Ascending aorta (tissue), 2 donors: ENCODE measurements around the gene VIPR2. TPM values are rescaled to one million over a fixed set of nuclear protein-coding genes. Genes with fewer than 3 reads are reported as not detected.
A peak's percentile ranks its signal among the peaks of the same experiment; 100 is the strongest.
"Not testable (repeated sequence)": the region's sequence is repeated elsewhere in the genome, so short reads cannot be mapped to it uniquely, and the experiment has no call there.

Source experiments
- DNase-seq, 2 donors: peaks; one replicate each; pipeline ENCODE4 v3.0.0-alpha.2; 2019; ENCODE audit warnings: low spot score in 2 of 2
- H3K27ac ChIP-seq, 2 donors: fragments of 200-600 bp; sonication (generic); one replicate each; pipeline ENCODE4 v1.5.1; 2016 to 2017; ENCODE audit warnings: mild to moderate bottlenecking in 1 of 2
- H3K27me3 ChIP-seq: fragments of 200-600 bp; sonication (generic); one replicate; pipeline ENCODE4 v1.5.1; 2017
- H3K36me3 ChIP-seq, 2 donors: fragments of 200-600 bp; sonication (generic); one replicate each; pipeline ENCODE4 v1.5.1; 2016
- H3K4me1 ChIP-seq, 2 donors: fragments of 200-600 bp; sonication (generic); one replicate each; pipeline ENCODE4 v1.5.1; 2016 to 2017; ENCODE audit warnings: mild to moderate bottlenecking in 1 of 2
- H3K4me3 ChIP-seq, 2 donors: fragments of 200-600 bp; sonication (generic); one replicate each; pipeline ENCODE4 v1.5.1; 2016 to 2017; ENCODE audit warnings: mild to moderate bottlenecking in 1 of 2
- H3K9me3 ChIP-seq, 2 donors: fragments of 200-600 bp; sonication (generic); one replicate each; pipeline ENCODE4 v1.5.1; 2016
- intact Hi-C: fragments of 100-400 bp; cut with DNase I; formaldehyde crosslinking; loops from one replicate; pipeline ENCODE4 v1.15.1; 2023
- total RNA-seq: library from RNA; depleted of rRNA; stranded (reverse); fragments of >200 nt; gene quantifications from one replicate; pipeline ENCODE4 v1.1.0, GENCODE V29; 2016
- TF ChIP-seq, protein P1 (sequence below), 3 experiments: fragments of 200-600 bp in 2 of 3; fragments of 450-650 bp in 1 of 3; sonication (generic) in 2 of 3; IDR thresholded peaks; one replicate each; pipeline ENCODE4 v1.5.1; 2016 to 2019; ENCODE audit warnings: antibody characterized with exemption in 3 of 3, mild to moderate bottlenecking in 1 of 3, moderate library complexity in 1 of 3

The VIPR2 gene
- total RNA-seq, 1 donor from 2014 or later, result 17.8 TPM

DNA sequence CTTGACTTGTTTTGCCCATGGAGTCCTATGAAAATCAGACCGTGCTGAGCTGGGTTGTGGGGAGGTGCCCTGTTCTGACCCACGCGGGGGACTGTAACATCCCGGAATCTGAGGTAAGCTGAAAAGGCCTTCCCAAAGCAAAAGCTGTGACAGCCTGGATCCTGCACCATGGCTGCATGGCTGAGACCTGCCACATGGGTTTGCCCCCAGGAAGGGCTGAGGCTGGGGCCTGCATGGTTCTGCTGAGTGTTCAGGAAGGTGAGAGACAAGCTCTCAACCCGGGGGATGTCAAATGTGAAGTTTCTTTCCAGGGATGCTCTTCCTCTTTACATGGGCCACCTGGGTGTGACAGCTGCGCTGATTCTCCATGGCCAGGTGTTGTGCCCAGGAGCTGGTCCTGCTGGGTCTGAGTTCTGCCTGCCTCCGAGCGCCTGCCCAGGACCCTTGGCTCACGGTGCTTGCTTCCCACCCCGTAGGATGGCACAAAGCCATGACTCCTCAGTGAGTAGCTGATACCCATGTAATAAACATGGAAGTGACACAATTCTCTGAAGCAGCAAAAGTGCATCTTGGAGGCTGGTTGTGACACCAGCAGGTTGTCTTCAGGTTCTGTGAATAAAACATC lies 58.3 kb downstream of the VIPR2 start:
- intact Hi-C loops, result no loop called here
- DNase-seq, result no peak

DNA sequence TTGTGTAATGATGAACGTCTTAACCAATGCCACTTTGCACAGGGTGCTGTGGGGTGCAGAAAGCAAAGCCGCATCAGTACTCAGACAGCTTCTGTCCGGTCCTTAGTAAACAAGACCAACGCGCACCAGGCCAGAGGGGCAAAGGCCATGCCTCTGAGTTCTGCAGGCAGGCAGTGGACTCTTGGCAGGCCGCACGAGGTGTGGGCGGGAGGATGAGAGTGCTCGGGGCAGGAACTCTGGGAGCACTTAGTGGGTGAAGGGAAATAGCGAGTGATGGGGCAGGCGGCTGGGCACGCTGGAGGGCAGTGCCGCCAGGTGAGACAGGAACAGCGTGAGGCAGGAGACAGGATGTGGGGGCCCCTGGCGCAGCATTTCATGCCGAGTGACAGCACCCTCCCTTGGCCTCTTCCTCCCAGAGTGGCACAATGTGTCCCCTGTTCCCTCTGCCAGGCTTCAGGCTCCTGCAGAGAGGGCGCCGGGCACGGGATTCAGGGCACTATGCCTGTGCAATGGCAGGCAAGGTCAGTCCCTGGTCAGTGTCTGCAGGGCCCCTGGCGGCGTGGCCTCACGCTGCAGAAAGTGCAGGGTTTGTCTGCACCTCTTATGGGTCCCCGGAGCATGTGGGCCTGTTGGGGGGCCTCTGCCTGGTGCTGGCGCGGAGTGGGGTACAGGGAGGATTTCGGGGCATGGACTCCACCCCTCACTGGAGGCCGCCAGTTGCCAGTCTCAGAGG lies 60.4 kb downstream of the VIPR2 start:
- H3K27ac ChIP-seq, result no peak overlapping the region
- TF ChIP-seq, protein P1, sequence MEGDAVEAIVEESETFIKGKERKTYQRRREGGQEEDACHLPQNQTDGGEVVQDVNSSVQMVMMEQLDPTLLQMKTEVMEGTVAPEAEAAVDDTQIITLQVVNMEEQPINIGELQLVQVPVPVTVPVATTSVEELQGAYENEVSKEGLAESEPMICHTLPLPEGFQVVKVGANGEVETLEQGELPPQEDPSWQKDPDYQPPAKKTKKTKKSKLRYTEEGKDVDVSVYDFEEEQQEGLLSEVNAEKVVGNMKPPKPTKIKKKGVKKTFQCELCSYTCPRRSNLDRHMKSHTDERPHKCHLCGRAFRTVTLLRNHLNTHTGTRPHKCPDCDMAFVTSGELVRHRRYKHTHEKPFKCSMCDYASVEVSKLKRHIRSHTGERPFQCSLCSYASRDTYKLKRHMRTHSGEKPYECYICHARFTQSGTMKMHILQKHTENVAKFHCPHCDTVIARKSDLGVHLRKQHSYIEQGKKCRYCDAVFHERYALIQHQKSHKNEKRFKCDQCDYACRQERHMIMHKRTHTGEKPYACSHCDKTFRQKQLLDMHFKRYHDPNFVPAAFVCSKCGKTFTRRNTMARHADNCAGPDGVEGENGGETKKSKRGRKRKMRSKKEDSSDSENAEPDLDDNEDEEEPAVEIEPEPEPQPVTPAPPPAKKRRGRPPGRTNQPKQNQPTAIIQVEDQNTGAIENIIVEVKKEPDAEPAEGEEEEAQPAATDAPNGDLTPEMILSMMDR (IDR thresholded peaks at IDR 0.05), result no peak
- intact Hi-C loops, result no loop called here
- DNase-seq, result peak in 1 of 2 donors; percentile 60
- H3K9me3 ChIP-seq, result no peaks in the 10 kb centered on the region
- H3K4me1 ChIP-seq, result no peaks in the 10 kb centered on the region
- no peak overlapping the region for H3K4me3 ChIP-seq
- H3K27me3 ChIP-seq, result no peaks in the 10 kb centered on the region
- H3K36me3 ChIP-seq, result no peaks in the 10 kb centered on the region

More for the DNA sequence above, 58.3 kb downstream of the VIPR2 start:
- Histone ChIP-seq H3K4me3 (no peak overlapping the region), H3K36me3 (no peaks in the 10 kb centered on the region), H3K27me3 (no peaks in the 10 kb centered on the region), H3K9me3 (no peaks in the 10 kb centered on the region), H3K27ac (no peak overlapping the region), H3K4me1 (peaks cover 0 to 2% of the 10 kb centered on the region in 2 donors)
- TF ChIP-seq, protein P1 (IDR thresholded peaks at IDR 0.05), result no peak

DNA sequence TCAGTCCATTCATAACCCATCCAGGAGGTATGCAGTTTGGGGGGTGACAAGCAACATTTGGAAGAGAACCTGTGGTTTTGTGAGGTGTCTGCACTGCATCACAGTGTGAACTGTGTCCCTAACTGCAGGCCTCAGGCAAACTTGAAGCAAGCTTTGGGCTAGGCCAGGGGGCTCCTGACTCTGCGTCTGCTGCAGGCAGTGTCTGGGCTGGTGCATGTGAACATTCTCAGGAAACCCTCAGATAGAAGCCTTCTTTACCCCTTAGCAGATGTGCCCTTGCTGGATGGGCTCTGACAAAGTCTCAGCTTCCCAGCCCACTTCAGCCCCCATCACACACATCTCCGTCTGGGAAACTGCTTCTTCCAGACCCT lies 61.0 kb downstream of the VIPR2 start:
- intact Hi-C loops, result no loop called here
- Histone ChIP-seq H3K4me1 (no peaks in the 10 kb centered on the region), H3K27me3 (no peaks in the 10 kb centered on the region), H3K9me3 (no peaks in the 10 kb centered on the region), H3K27ac (no peak overlapping the region), H3K36me3 (no peaks in the 10 kb centered on the region), H3K4me3 (no peak overlapping the region)
- no peak for DNase-seq
- TF ChIP-seq, protein P1 (IDR thresholded peaks at IDR 0.05), result no peak

DNA sequence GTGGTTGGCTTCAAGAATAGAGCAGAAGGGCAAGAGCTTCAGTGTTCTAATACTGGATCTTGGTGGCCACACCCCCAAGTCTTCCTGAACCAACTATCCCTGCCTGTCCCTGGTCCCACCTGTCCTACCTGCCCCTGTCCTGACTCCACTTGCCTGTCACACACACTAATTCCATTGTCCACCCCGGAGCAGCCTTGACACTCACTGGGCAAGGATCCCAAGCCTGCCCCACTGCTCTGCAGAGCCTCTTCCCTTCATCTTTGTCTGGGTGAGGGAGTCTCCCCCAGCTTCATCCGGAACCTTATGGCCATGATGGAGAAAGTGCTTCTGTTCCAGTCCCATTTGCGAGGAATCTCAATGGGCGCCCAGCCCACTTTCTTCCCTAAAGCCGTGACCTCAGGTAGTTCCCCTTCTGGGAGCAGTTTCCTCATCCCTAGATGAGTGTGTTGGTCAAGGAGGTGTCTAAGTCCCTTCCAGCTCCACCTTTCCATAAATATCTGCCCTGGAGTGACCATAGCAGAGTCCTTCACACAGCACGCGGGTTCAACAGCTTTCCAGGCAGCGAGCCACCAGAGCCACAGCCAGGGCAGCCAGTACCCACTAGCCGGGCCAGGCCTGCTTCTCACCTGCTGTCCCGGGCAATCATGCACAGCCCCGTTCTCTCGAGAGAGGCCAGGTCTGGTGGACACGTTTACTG lies 61.5 kb downstream of the VIPR2 start:
- TF ChIP-seq, protein P1 (IDR thresholded peaks at IDR 0.05), result no peak
- Histone ChIP-seq H3K4me1 (no peaks in the 10 kb centered on the region), H3K27ac (no peak overlapping the region), H3K9me3 (no peaks in the 10 kb centered on the region), H3K4me3 (no peak overlapping the region), H3K36me3 (no peaks in the 10 kb centered on the region), H3K27me3 (no peaks in the 10 kb centered on the region)
- DNase-seq, result peak in 1 of 2 donors; percentile 57
- intact Hi-C loops, result no loop called here

DNA sequence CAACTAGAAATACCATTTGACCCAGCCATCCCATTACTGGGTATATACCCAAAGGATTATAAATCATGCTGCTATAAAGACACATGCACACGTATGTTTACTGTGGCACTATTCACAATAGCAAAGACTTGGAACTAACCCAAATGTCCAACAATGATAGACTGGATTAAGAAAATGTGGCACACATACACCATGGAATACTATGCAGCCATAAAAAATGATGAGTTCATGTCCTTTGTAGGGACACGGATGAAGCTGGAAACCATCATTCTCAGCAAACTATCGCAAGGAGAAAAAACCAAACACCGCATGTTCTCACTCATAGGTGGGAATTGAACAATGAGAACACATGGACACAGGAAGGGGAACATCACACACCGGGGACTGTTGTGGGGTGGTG lies 62.6 kb downstream of the VIPR2 start:
- H3K4me3 ChIP-seq, H3K4me1 ChIP-seq, H3K9me3 ChIP-seq, H3K27me3 ChIP-seq, intact Hi-C loops, H3K27ac ChIP-seq, H3K36me3 ChIP-seq: not testable (repeated sequence)
- DNase-seq, result peak in 1 of 2 donors; percentile 24

DNA sequence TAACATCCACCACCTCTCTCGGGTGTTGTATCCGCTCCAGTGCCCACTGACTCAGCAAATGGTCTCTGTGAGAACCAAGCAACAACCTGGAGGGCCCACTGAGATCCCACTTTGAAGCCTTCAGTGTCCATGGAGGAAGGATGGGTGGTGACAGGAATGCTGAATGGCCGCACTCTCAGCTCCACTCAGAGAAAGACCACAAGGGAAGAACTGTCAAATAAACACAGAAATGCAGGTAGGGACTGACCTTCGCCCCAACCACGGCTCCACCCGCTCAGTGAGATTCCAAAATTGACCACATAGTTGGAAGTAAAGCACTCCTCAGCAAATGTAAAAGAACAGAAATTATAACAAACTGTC lies 65.8 kb downstream of the VIPR2 start:
- H3K27ac ChIP-seq, result no peak overlapping the region
- no peaks in the 10 kb centered on the region for H3K9me3 ChIP-seq
- H3K27me3 ChIP-seq, result no peaks in the 10 kb centered on the region
- H3K4me1 ChIP-seq, result no peaks in the 10 kb centered on the region
- TF ChIP-seq, protein P1 (IDR thresholded peaks at IDR 0.05), result no peak
- no peak overlapping the region for H3K4me3 ChIP-seq
- peak in 1 of 2 donors; percentile 40 for DNase-seq
- H3K36me3 ChIP-seq, result no peaks in the 10 kb centered on the region
- intact Hi-C loops, result no loop called here
